GM19468 (cell line): ENCODE results near the gene ASIC3.
"Not testable (repeated sequence)": the region's sequence is repeated elsewhere in the genome, so short reads cannot be mapped to it uniquely, and the experiment has no call there.

Source experiments
- ATAC-seq: cut with Tn5 transposase; IDR thresholded peaks from one replicate; pipeline ENCODE4 v1.9.1; 2021; ENCODE audit warnings: mild to moderate bottlenecking, moderate library complexity, moderate number of reproducible peaks; ENCODE audit not compliant: unreplicated experiment; ENCODE audit errors: extremely low read depth

Gene ASIC3

DNA sequence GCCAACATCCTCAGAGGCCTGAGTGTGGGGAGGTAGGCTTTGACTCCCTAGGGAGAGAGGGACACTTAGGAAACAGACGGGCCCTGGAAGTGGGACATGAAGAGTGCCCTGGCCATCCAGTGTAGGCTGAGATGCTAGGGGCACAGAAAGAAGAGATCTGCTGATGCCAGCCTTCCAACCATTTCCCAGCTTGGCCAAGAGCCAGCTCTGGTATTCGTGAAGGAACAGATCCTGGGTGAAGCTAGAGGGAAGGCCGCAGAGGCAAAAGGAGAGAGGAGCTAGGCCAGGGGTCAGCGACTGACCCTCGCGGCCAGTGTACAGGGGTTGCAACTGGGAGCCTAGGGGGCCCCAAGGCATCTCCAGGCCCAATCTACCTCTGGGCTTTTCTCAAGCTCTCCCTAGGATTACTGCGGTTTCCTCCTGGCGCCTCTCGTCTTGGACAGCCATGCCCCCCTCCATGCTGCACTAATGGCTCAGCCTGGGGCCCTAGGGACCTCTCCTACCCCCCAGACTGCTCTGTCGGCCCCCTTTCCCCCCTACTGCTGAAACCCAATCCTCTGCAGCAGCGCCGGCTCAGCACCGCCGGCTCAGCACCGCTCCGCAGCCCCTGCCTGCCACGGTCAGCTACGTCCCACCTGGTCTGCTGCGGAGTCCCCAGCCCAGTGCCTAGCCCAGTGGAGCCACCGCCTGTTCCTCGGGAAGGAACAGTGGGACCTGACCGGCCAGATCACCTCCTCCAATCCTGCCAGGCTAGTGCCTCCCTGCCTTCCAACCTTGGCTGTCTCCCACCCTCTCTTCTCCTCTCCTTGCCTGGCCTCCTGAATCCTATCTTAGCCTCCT, at the start of gene ASIC3:
TSS of gene ASIC3 (plus strand) at position 556 of the 840 bp plus-strand sequence. CDS start 355 bp downstream, outside the sequence.
- no peak for ATAC-seq

GRCh38 chr7:150999001-150999400, 49.3 kb upstream of the ASIC3 start:
- ATAC-seq = no peak

DNA sequence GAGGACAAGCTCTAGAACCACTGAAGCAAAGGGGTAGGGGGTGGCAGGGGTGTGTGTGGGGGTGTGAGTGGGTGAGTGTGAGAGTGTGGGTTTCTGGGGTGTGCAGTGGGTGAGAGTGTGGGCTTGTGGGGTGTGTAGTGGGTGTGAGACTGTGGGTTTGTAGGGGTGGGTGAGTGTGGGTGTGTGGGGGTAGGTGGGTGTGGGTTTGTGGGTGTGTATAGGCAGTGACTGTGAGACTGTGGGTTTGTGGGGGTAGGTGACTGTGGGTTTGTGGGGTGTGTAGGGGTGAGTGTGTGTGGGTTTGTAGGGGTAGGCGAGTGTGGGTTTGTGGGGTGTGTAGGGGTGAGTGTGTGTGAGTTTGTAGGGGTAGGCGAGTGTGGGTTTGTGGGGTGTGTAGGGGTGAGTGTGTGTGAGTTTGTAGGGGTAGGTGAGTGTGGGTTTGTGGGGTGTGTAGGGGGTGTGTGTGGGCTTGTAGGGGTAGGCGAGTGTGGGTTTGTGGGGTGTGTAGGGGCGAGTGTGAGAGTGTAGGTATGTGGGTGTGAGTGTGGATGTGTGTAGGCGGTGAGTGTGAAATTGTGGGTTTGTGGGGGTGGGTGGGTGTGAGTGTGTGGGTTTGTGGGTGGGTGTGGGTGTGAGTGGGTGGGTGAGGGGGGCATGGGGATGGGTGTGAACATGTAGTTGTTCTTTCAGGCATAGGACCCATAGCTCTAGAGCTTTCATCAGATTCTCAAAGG, 48.7 kb upstream of the ASIC3 start:
- ATAC-seq = no peak

GRCh38 chr7:151000897-151001495, 47.3 kb upstream of the ASIC3 start:
- ATAC-seq = no peak

DNA sequence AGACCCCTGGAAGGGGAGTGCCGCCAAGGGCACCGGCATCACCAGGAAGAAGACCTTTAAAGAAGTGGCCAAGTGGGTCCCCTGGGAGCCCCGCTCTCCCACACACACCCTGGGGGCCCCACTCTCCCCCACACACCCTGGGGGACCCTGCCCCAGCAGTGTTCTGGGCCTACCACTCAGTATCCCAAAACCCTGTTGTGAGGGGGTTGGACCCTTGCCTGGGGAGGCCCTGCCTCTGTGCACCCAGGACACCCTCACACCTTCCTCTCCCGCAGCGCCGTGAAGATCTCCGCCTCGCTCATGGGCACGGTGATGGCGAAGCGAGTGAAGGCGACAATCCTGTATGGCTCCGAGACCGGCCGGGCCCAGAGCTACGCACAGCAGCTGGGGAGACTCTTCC, 46.8 kb upstream of the ASIC3 start:
- no peak for ATAC-seq

DNA sequence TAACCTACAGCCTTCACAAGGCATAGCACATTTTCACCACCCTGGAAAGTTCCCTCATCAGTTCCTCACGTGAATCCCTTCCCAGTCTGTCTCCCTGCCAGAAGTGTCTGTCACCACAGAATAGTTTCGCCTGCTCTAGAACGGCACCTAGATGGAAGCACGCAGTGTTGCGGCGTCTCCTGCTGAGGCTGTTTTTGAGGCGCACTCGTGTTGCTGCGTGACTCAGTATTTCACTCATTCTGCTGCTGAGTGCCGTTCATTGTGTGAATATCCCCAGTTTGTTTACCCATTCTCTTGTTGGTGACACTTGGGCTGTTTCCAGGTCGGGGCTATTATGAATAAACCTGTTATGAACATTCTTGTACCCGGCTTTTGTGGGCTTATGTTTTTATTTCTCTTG, 44.8 kb upstream of the ASIC3 start:
- no peak for ATAC-seq

- ATAC-seq = no peak
Measured at GRCh38 chr7:151005566-151005965, 42.8 kb upstream of the ASIC3 start.

- ATAC-seq = no peak
Measured at GRCh38 chr7:151006590-151007300, 41.6 kb upstream of the ASIC3 start.

DNA sequence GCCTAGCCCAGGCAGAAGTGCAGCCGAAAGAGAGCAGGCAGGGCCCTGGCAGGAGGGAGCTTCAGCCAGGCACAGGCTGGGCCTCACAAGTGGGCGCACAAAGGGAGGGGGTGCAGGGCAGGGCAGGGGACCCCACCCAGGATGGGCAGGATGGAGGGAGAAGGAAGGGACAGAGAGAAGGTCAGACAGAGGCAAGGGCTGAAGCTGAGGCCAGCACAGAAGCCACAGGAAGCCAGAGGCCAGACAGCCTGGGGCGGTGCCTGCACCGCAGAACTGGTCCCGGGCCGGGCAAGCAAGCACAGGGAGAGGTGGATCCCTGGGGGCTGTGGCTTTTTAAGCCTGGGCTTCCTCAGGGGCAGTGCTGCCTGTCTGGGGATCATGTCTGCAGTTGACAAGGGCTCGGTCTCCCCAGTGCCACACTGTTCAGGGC, 40.8 kb upstream of the ASIC3 start:
- ATAC-seq = no peak

- ATAC-seq = no peak
Measured at GRCh38 chr7:151008143-151008510, 40.2 kb upstream of the ASIC3 start.

DNA sequence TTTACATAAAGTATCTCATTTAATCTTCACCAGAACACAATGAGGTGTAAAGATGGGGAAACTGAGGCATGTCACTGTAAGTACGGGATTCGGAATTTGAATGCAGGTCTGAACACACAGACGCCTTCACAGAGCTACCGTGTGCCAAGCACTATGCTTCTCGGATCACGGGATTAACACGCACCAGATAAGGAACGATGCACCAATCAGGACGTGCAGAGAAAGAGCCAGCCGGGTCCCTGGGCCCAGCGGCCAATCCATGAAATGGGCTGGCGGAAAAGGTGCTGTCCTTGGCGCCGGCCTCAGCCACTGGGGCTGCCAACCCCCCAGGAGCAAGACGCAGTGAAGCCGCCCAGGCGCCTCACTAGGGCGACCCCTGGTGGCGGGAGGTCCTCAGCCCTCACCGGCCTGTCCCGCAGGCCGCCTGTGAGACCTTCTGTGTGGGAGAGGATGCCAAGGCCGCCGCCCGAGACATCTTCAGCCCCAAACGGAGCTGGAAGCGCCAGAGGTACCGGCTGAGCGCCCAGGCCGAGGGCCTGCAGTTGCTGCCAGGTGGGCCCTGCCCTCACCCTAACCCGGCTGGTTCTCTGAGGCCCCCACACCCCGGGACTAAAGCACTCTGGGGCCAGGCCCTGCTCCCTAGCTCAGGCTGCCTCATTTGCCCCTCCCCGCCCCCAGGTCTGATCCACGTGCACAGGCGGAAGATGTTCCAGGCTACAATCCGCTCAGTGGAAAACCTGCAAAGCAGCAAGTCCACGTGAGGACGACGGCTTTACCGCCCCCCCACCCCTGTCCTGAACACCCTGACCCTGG, 39.6 kb upstream of the ASIC3 start:
- no peak for ATAC-seq

DNA sequence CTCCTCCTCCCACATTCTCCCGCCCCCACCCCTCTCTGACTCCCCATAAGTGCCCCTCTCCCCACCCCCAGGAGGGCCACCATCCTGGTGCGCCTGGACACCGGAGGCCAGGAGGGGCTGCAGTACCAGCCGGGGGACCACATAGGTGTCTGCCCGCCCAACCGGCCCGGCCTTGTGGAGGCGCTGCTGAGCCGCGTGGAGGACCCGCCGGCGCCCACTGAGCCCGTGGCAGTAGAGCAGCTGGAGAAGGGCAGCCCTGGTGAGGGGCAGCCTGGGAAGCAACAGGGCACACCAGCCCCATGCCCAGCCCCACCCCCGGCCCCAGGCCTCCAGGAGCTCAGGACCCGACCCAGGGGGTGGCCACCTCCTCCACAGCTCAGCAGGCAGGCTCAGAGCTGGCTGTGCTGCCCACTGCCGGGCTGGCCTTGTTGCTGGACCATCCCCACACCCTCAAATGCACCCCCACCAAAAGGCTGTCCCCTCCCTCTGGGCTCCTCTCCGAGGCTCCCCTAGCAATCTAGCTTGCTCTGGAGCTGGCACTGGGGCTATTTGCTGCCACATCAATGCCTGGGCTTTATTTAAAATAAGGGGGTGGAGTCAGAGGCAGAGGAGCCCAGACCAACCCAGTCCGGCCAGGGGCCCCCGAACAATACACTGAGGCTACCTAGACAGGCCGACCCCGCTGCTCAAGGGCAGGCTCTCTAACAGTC, 38.8 kb upstream of the ASIC3 start:
- ATAC-seq = no peak

DNA sequence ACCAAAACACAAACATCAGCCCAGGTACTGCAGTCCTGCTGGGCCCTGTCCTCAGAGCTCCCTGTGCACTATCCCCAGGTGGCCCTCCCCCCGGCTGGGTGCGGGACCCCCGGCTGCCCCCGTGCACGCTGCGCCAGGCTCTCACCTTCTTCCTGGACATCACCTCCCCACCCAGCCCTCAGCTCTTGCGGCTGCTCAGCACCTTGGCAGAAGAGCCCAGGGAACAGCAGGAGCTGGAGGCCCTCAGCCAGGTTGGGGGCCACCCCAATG, 38.4 kb upstream of the ASIC3 start:
- ATAC-seq = no peak

GRCh38 chr7:151010307-151011096, 37.8 kb upstream of the ASIC3 start:
- ATAC-seq = no peak

DNA sequence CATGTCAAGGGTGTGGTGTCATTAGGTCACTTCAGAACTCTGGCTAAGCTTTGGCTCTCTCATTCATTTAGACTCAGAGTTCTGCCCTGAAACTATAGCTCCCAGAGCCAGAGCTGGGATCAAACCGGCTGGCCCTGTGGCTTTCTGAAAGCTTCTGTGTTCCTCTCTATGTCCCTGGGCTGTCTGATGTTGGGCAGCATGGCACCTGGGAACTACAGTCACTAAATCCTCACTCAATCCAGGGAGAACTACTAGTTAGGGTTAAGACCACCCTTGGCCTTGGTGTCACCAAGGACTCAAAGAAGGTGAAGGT, 37.3 kb upstream of the ASIC3 start:
- no peak for ATAC-seq

- not testable (repeated sequence) for ATAC-seq
Measured at GRCh38 chr7:151011616-151012015, 36.7 kb upstream of the ASIC3 start.

DNA sequence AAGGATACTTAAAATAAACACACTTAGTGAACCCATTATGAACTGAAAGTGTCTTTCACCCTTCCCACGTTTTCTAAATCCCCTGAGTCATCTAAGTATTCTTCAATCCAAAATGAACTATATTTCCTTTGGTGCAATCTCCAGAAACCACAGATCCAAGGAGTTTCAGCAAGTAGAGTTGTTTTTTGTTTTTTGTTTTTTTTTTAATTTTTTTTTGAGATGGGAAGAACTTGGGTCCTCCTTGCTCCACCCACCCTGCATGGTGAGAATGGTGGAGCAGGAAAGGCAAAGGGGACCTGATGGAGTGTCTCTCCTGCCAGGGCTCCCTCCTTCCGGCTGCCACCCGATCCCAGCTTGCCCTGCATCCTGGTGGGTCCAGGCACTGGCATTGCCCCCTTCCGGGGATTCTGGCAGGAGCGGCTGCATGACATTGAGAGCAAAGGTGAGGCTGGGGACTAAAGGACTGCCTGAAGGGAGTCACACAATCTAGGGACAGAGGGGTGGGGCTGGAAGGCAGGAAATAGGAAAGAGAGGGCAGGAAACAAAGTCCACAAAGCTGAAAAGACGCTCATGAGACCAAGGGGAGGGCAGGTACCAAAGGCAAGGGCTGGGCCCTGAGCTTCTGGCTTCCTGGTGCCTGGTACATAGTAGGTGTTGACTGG, 36.2 kb upstream of the ASIC3 start:
- no peak for ATAC-seq

- no peak for ATAC-seq
Measured at GRCh38 chr7:151012911-151013347, 35.4 kb upstream of the ASIC3 start.
